OCI-LY1 (cell line): ENCODE measurements around the gene SMCHD1.

ENCODE experiments used
- H2AFZ ChIP-seq: fragments of 200-600 bp; sonication (generic), shearing (Covaris generic); 2 replicates; pipeline ENCODE4 v1.6.0; 2014; ENCODE audit warnings: antibody characterized with exemption, mild to moderate bottlenecking, low read length
- H3F3A ChIP-seq: fragments of 200-600 bp; sonication (generic), shearing (Covaris generic); 2 replicates; pipeline ENCODE4 v1.6.0; 2014; ENCODE audit warnings: mild to moderate bottlenecking, antibody characterized with exemption, low read length, moderate library complexity; ENCODE audit not compliant: insufficient read depth
- H3K27ac ChIP-seq: fragments of 200-600 bp; sonication (generic); 2 replicates; pipeline ENCODE4 v1.5.1; 2014; ENCODE audit warnings: low read length, mixed run types, mild to moderate bottlenecking, low read depth; ENCODE audit not compliant: poor library complexity, severe bottlenecking
- H3K27me3 ChIP-seq: fragments of 200-600 bp; sonication (generic); 2 replicates; pipeline ENCODE4 v1.6.0; 2014; ENCODE audit warnings: antibody characterized with exemption, mild to moderate bottlenecking, low read length, moderate library complexity; ENCODE audit not compliant: insufficient read depth
- H3K36me3 ChIP-seq: fragments of 200-600 bp; sonication (generic); 2 replicates; pipeline ENCODE4 v1.6.1; 2014; ENCODE audit warnings: mild to moderate bottlenecking, antibody characterized with exemption, low read length, moderate library complexity, mixed read lengths; ENCODE audit not compliant: insufficient read depth
- H3K4me1 ChIP-seq: fragments of 200-600 bp; sonication (generic); 2 replicates; pipeline ENCODE4 v1.5.1; 2014; ENCODE audit warnings: mild to moderate bottlenecking, low read length, moderate library complexity; ENCODE audit not compliant: insufficient read depth, severe bottlenecking
- H3K4me2 ChIP-seq: fragments of 200-600 bp; sonication (generic), shearing (Covaris generic); 2 replicates; pipeline ENCODE4 v1.6.1; 2014; ENCODE audit warnings: low read length
- H3K4me3 ChIP-seq: fragments of 200-600 bp; sonication (generic); 2 replicates; pipeline ENCODE4 v1.5.1; 2014; ENCODE audit warnings: low read length, low read depth, mild to moderate bottlenecking, mixed read lengths; ENCODE audit not compliant: poor library complexity, severe bottlenecking
- H3K79me2 ChIP-seq: fragments of 200-600 bp; shearing (Covaris generic); 2 replicates; pipeline ENCODE4 v1.6.1; 2016; ENCODE audit warnings: mixed run types, low read length, mixed read lengths; ENCODE audit not compliant: insufficient read depth
- H3K9ac ChIP-seq: fragments of 200-600 bp; sonication (generic), shearing (Covaris generic); 2 replicates; pipeline ENCODE4 v1.6.1; 2014; ENCODE audit warnings: mild to moderate bottlenecking, low read length, mixed read lengths
- H3K9me2 ChIP-seq: fragments of 200-600 bp; sonication (generic), shearing (Covaris generic); 2 replicates; pipeline ENCODE4 v1.6.1; 2014; ENCODE audit warnings: low read depth, mild to moderate bottlenecking, low read length, mixed read lengths
- H3K9me3 ChIP-seq: fragments of 200-600 bp; shearing (Covaris generic); 2 replicates; pipeline ENCODE4 v1.6.1; 2014; ENCODE audit warnings: low read length, mixed read lengths
- H4K20me1 ChIP-seq: fragments of 200-600 bp; sonication (generic), shearing (Covaris generic); 2 replicates; pipeline ENCODE4 v1.6.0; 2016; ENCODE audit warnings: mild to moderate bottlenecking, low read length; ENCODE audit not compliant: insufficient read depth
- EZH2 ChIP-seq: fragments of 200-600 bp; sonication (generic), shearing (Covaris generic); IDR thresholded peaks from 2 replicates; pipeline ENCODE4 v1.8.0; 2017; ENCODE audit warnings: borderline replicate concordance, mixed run types, mild to moderate bottlenecking, antibody characterized with exemption, low read length, moderate library complexity, mixed read lengths
- TF ChIP-seq, protein P1 (sequence below): fragments of 200-600 bp; sonication (generic), shearing (Covaris generic); IDR thresholded peaks from 2 replicates; pipeline ENCODE4 v1.5.1; 2017; ENCODE audit warnings: mild to moderate bottlenecking, antibody characterized with exemption, low read length, moderate library complexity, mixed read lengths

The SMCHD1 gene

DNA sequence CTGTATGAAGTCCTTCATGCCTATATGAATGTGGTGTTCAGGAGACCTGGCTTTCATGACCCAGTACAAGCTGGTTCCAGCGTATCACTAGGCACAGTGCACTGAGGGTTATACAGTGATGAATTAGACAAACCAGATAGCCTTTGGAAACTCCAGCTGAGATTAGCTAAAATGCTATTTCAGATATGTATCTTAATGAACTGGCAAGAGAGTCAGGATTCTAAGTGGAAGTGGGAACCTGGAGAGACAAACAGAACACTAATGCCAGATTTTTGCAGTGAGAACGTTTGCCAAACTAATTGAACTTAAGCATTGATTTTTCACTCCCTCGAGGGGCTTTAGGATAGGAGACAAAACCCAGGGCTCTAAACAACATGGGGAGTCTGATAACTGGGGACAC is 125.2 kb downstream of the SMCHD1 start:
- Histone ChIP-seq H3K36me3 (peaks cover 60% of the 10 kb centered on the region), H3K4me1 (no peaks in the 10 kb centered on the region), H3K9ac (no peak overlapping the region), H3K27me3 (no peaks in the 10 kb centered on the region), H3K4me2 (no peak overlapping the region), H2AFZ (no peak overlapping the region), H3F3A (no peaks in the 10 kb centered on the region), H3K79me2 (no peaks in the 10 kb centered on the region), H3K9me2 (no peaks in the 10 kb centered on the region), H3K9me3 (no peaks in the 10 kb centered on the region), H4K20me1 (no peaks in the 10 kb centered on the region), H3K27ac (no peak overlapping the region), H3K4me3 (no peak overlapping the region)
- TF ChIP-seq, protein P1, sequence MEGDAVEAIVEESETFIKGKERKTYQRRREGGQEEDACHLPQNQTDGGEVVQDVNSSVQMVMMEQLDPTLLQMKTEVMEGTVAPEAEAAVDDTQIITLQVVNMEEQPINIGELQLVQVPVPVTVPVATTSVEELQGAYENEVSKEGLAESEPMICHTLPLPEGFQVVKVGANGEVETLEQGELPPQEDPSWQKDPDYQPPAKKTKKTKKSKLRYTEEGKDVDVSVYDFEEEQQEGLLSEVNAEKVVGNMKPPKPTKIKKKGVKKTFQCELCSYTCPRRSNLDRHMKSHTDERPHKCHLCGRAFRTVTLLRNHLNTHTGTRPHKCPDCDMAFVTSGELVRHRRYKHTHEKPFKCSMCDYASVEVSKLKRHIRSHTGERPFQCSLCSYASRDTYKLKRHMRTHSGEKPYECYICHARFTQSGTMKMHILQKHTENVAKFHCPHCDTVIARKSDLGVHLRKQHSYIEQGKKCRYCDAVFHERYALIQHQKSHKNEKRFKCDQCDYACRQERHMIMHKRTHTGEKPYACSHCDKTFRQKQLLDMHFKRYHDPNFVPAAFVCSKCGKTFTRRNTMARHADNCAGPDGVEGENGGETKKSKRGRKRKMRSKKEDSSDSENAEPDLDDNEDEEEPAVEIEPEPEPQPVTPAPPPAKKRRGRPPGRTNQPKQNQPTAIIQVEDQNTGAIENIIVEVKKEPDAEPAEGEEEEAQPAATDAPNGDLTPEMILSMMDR: no peak
- TF ChIP-seq EZH2: no peak

DNA sequence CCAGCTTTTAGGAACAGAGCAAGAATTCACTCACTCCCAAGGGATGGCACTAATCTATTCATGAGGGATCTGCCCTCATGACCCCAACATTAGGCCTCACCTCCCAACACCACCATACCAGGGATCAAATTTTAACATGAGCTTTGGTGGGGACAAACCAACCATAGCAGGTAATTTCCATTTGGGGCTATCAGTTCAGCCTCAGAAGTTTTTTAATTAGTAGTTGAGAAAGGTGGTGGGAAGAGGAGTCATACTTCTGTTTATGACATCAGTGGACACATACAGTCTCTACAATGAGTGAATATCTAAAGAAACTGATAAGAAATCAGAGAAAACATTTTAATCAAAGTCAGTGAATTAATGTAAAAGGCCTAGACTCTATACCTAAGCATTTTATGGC is 131.7 kb downstream of the SMCHD1 start:
- Histone ChIP-seq H3K79me2 (no peaks in the 10 kb centered on the region), H3K9me2 (no peaks in the 10 kb centered on the region), H4K20me1 (no peaks in the 10 kb centered on the region), H3K27ac (no peak overlapping the region), H3K36me3 (peaks cover 31% of the 10 kb centered on the region), H3K27me3 (no peaks in the 10 kb centered on the region), H3F3A (no peaks in the 10 kb centered on the region), H3K9me3 (no peaks in the 10 kb centered on the region), H2AFZ (no peak overlapping the region), H3K4me3 (no peak overlapping the region), H3K9ac (no peak overlapping the region), H3K4me1 (no peaks in the 10 kb centered on the region), H3K4me2 (no peak overlapping the region)
- TF ChIP-seq EZH2: no peak
- TF ChIP-seq, protein P1: no peak

DNA sequence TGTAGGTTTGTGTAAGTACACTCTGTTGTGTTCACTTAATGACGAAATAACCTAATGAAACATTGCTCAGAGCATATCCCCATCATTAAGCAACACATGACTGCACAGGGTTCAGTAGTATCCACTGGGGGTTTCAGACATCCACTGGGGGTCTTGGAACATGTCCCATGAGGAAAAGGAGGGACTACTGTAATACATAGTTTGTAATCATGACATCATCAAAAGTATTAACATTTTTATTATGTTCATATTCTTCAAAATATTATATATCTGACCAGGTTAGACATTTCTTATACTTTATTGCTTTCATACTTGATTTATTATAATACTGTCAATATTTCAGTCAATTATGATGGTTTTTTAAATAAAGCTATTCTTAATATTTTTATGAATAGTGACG is 136.9 kb downstream of the SMCHD1 start:
- Histone ChIP-seq H3K36me3 (peaks cover 26% of the 10 kb centered on the region), H3K27me3 (no peaks in the 10 kb centered on the region), H3K4me2 (no peak overlapping the region), H3K79me2 (no peaks in the 10 kb centered on the region), H2AFZ (no peak overlapping the region), H3K9ac (no peak overlapping the region), H3K27ac (no peak overlapping the region), H3K9me2 (no peaks in the 10 kb centered on the region), H4K20me1 (no peaks in the 10 kb centered on the region), H3K9me3 (no peaks in the 10 kb centered on the region), H3K4me1 (no peaks in the 10 kb centered on the region), H3K4me3 (no peak overlapping the region), H3F3A (no peaks in the 10 kb centered on the region)
- TF ChIP-seq EZH2: no peak
- TF ChIP-seq, protein P1: no peak
